Uterus (tissue), 4 donors: ENCODE data around the gene NUCB2. TPM values are rescaled to one million over a fixed set of nuclear protein-coding genes. Genes with fewer than 3 reads are reported as not detected.

Experiments
- DNase-seq, 2 donors: peaks; one replicate each; pipeline ENCODE4 v3.0.0-alpha.2; 2019 to 2020
- H3K27ac ChIP-seq, 2 donors: fragments of 200-600 bp; sonication (generic); 1 replicate in 1 of 2; 2 replicates in 1 of 2; pipeline ENCODE4 v1.5.1; 2016 to 2018
- H3K27me3 ChIP-seq, 2 donors: fragments of 200-600 bp; sonication (generic); one replicate each; pipeline ENCODE4 v1.5.1; 2018 to 2019; ENCODE audit warnings: control low read depth in 1 of 2
- H3K36me3 ChIP-seq, 2 donors: fragments of 200-600 bp; sonication (generic); one replicate each; pipeline ENCODE4 v1.5.1; 2019; ENCODE audit warnings: control low read depth in 1 of 2
- H3K4me1 ChIP-seq, 2 donors: fragments of 200-600 bp; sonication (generic); one replicate each; pipeline ENCODE4 v1.5.1; 2018 to 2019; ENCODE audit warnings: control low read depth in 1 of 2
- H3K4me3 ChIP-seq, 2 donors: fragments of 200-600 bp; sonication (generic); 1 replicate in 1 of 2; 2 replicates in 1 of 2; pipeline ENCODE4 v1.5.1; 2018 to 2019; ENCODE audit warnings: mild to moderate bottlenecking in 1 of 2
- H3K9me3 ChIP-seq, 2 donors: fragments of 200-600 bp; sonication (generic); one replicate each; pipeline ENCODE4 v1.5.1; 2019; ENCODE audit warnings: control low read depth in 1 of 2
- CTCF ChIP-seq, 4 experiments: fragments of 200-600 bp in 2 of 4; fragments of 450-650 bp in 2 of 4; sonication (generic) in 2 of 4; IDR thresholded peaks; one replicate each; pipeline ENCODE4 v1.5.1; 2016 to 2019; ENCODE audit warnings: antibody characterized with exemption in 4 of 4, mild to moderate bottlenecking in 2 of 4, moderate library complexity in 1 of 4
- POLR2A ChIP-seq, 2 donors: fragments of 450-650 bp; IDR thresholded peaks; one replicate each; pipeline ENCODE4 v1.6.1; 2016; ENCODE audit warnings: antibody characterized with exemption in 2 of 2, mild to moderate bottlenecking in 1 of 2, moderate library complexity in 1 of 2
- intact Hi-C: fragments of 100-400 bp; cut with DNase I; formaldehyde crosslinking; loops from one replicate; pipeline ENCODE4 v1.15.1; 2023; ENCODE audit warnings: low total_unique reads
- total RNA-seq, 4 donors: library from RNA; depleted of rRNA in 3 of 4; stranded (reverse); fragments of >200 nt in 3 of 4; gene quantifications; one replicate each; pipeline versions ENCODE4 v1.1.0 to v1.2.4, GENCODE V29; 2014 to 2023
- donor health status: DM: yes; HTN: yes; CAD: no.

Gene NUCB2
- total RNA-seq, 4 donors from 2014 or later = 22.0 to 132 (median 68.3) TPM

GRCh38 chr11:17268902-17269301 is 7.6 kb upstream of the NUCB2 start:
- Histone ChIP-seq H3K27me3 (no peaks in the 10 kb centered on the region), H3K27ac (no peak overlapping the region), H3K9me3 (no peaks in the 10 kb centered on the region), H3K36me3 (no peaks in the 10 kb centered on the region), H3K4me1 (no peaks in the 10 kb centered on the region), H3K4me3 (no peak overlapping the region)
- TF ChIP-seq POLR2A (IDR thresholded peaks at IDR 0.05) (no peak), CTCF (IDR thresholded peaks at IDR 0.05) (no peak)
- intact Hi-C loops = no loop called here
- no peak for DNase-seq

GRCh38 chr11:17272801-17273200 is 3.7 kb upstream of the NUCB2 start:
- TF ChIP-seq POLR2A (IDR thresholded peaks at IDR 0.05) (no peak), CTCF (IDR thresholded peaks at IDR 0.05) (no peak)
- Histone ChIP-seq H3K27ac (no peak overlapping the region), H3K4me1 (no peaks in the 10 kb centered on the region), H3K36me3 (no peaks in the 10 kb centered on the region), H3K27me3 (no peaks in the 10 kb centered on the region), H3K4me3 (no peak overlapping the region), H3K9me3 (no peaks in the 10 kb centered on the region)
- intact Hi-C loops = no loop called here
- no peak for DNase-seq

GRCh38 chr11:17273211-17273610 is 3.3 kb upstream of the NUCB2 start:
- Histone ChIP-seq H3K9me3 (no peaks in the 10 kb centered on the region), H3K4me1 (no peaks in the 10 kb centered on the region), H3K27ac (no peak overlapping the region), H3K36me3 (no peaks in the 10 kb centered on the region), H3K27me3 (no peaks in the 10 kb centered on the region), H3K4me3 (no peak overlapping the region)
- no peak for TF ChIP-seq CTCF (IDR thresholded peaks at IDR 0.05)
- TF ChIP-seq POLR2A (IDR thresholded peaks at IDR 0.05) = no peak
- DNase-seq = no peak
- intact Hi-C loops = no loop called here

- intact Hi-C loops = no loop called here
- Histone ChIP-seq H3K27ac (no peak overlapping the region), H3K27me3 (no peaks in the 10 kb centered on the region)
Measured at GRCh38 chr11:17273668-17274282, 2.8 kb upstream of the NUCB2 start.

More at GRCh38 chr11:17273668-17274282, 2.8 kb upstream of the NUCB2 start:
- no peaks in the 10 kb centered on the region for H3K4me1 ChIP-seq
- H3K9me3 ChIP-seq = no peaks in the 10 kb centered on the region
- no peaks in the 10 kb centered on the region for H3K36me3 ChIP-seq
- TF ChIP-seq POLR2A (IDR thresholded peaks at IDR 0.05) (no peak), CTCF (IDR thresholded peaks at IDR 0.05) (no peak)
- H3K4me3 ChIP-seq = no peak overlapping the region
- DNase-seq = no peak
